HT-29 (cell line): Measurements from ENCODE around the gene CDK15. TPM values are rescaled to one million over a fixed set of nuclear protein-coding genes. Genes with fewer than 3 reads are reported as not detected.

ENCODE experiments used
- DNase-seq: peaks from one replicate; pipeline ENCODE4 v3.0.0-alpha.2; 2015; ENCODE audit warnings: low spot score
- total RNA-seq: library from RNA; depleted of rRNA; stranded (reverse); fragments of >200 nt; shearing (Covaris generic); gene quantifications from 2 replicates; pipeline ENCODE4 v1.2.3, GENCODE V29; 2014

The CDK15 gene
- total RNA-seq, 1 experiment from 2014 or later: not detected

DNA sequence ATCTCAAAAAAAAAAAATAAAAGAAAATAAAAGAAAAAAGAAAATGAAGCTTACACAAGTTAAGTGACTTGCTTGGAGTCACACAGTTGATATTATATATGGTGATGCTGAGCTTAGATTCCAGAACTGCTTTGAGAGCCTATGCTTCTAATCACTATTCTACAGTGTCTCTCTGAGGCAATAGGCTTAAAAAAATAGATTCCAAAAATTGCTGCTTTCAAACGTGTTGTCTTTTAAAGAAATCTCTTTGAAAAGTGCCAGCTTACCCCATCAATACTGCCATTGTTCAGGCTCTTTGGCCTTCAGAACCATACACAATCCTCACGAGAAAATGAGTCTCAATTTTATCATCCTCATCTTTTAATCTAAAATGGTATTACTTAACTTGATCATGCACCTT is 102.6 kb downstream of the CDK15 start:
- no peak for DNase-seq

DNA sequence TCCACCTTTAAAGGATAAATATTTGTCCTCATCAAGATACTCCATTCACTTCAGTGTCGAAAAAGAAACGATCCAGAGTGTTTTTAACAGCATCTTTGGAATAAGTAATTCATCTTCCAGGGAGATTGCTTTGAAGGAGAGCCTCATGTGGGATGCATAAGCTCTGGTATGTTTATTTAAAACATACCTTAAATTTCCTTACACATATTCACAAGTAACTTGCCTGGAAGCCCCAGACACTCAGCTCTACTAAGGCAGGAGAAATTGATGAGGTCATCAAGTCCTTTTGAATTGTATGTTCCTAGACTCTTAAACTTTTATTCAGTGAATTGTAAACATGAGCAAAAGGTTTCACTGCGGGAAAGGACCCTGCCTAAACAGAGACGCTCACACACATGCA is 103.0 kb downstream of the CDK15 start:
- DNase-seq: no peak

DNA sequence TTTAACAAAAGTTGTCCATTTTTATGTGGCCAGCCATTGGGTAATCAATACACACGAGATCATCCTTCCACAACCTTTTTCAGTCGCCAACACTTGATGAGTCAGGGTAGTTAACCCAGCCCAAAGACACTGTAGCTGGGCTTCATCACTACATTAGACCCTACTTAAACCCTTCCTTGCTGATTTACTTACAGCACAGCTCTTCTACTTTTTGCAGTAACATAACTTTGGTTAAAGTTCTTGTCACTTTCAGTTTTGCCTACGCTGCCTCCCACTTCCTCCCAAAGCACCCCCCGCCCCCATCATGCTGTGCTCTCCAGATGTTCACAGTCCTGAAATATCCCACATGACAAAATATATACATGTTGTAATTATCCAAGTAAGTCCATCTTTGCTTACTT is 103.6 kb downstream of the CDK15 start:
- DNase-seq: no peak

DNA sequence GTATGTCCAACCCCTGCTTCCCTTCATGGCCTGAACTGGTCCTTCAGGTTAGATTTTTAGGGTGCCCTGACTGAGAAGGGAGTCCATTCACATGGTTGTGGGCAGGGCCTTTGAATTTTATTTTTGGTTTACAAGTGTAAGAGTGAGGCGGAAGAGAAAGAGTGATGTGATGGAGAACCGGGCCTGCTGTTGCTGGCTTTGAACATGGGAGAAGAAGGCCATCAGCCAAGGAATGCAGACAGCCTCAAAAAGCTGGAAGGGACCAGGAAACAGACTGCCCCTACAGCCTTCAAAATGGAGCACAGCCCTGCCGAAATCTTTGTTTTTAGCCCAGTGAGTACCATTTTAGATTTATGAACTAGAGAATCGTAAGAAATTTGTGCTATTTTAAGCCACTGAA is 105.0 kb downstream of the CDK15 start:
- no peak for DNase-seq

DNA sequence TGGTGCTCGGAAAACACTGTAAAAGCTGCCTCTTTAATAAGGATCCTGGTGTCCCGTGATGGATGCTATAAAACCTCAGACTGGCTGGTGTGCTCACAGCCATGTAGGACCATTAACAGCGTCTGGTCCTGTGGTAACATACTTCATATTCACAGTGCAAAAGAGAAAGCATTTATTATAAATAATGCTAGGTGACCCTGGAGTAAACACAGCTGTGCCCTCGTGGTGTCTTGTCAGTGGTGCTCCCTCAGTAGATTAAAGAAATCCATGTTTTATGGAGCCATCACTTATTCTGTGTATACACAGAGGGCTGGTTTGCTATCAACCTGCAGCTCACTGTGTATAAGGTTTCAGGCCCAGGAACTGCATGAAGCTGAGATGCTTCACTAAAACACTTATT is 106.9 kb downstream of the CDK15 start:
- DNase-seq: no peak

DNA sequence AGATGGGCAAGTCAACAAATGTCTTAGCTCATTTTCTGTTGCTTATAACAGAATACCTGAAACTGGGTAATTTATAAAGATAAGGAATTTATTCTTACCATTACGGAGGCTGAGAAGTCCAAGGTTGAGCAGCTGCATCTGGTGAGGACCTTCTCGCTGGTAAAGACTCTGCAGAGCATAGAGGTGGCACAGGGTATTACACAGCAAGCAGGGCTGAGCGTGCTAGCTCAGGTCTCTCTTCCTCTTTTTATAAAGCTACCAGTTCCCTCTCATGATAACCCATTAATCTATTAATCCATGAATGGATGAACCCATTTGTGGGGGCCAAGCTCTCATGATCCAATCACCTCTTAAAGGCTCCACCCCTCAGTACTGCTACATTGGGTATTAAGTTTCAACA is 109.1 kb downstream of the CDK15 start:
- DNase-seq: no peak

DNA sequence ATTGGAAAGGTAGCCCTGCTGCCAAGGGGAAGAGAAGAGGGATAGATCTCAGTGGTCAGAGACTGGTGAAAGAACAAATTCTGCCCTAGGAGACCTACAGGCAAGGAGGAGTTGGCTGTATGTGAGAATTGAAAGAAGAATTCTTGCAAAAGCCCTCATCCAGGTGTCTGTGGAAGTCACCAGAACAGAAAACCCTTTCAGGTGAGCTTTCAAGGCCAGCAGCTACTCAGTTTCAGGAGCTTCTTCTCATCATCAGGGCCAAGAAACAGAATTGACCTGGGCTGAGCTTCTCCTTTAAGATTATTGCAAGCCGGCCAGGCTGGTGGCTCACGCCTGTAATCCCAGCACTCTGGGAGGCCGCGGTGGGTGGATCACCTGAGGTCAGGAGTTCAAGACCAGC is 110.2 kb downstream of the CDK15 start:
- no peak for DNase-seq

DNA sequence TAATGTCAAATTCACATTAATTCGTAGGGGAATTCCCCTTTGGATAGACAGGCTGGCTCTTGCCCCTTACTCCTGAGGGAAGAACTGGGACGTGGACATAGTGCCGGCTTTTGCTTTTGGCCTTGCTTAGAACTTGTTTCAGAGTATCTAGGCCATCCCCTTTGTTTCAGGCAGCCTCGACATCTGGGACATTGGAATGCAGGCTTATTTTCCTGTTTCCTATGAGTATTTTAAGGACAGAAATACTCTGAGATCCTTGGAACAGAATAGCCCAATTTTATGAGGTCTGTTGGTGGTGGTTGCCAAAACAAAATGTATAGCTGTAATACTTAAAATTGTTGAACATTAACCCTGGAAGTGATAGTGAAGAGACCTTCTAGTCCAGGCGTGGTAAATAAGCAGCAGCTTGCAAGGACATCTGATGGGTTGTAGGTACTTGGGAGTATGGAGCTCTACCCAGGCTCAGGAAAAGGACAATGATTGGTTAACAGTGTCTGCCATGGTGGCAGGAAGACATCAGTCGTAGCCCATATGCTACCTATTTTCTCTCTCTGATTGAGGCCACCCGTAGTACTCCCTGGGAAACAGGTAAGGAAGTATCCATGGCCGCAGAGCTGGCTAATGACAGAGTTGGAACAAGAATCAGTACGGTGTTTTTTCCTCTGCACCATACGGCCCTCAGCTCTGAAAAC is 112.4 kb downstream of the CDK15 start:
- DNase-seq: no peak

DNA sequence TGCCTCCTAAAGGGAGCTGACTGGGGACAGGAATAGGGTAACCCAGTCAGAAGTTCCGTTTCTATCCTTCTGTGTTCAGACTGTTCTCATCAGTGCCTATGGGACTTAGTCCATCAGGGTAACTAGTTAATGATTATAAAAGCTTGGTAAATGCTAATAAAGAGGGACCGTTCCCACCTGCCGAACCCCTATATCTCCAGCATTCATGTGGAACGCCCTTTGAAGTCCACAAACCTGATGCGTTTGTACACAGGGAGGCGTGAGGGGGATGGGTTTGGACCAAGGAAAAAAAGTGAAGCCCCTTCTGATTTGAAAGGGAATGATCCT is 112.9 kb downstream of the CDK15 start:
- no peak for DNase-seq

DNA sequence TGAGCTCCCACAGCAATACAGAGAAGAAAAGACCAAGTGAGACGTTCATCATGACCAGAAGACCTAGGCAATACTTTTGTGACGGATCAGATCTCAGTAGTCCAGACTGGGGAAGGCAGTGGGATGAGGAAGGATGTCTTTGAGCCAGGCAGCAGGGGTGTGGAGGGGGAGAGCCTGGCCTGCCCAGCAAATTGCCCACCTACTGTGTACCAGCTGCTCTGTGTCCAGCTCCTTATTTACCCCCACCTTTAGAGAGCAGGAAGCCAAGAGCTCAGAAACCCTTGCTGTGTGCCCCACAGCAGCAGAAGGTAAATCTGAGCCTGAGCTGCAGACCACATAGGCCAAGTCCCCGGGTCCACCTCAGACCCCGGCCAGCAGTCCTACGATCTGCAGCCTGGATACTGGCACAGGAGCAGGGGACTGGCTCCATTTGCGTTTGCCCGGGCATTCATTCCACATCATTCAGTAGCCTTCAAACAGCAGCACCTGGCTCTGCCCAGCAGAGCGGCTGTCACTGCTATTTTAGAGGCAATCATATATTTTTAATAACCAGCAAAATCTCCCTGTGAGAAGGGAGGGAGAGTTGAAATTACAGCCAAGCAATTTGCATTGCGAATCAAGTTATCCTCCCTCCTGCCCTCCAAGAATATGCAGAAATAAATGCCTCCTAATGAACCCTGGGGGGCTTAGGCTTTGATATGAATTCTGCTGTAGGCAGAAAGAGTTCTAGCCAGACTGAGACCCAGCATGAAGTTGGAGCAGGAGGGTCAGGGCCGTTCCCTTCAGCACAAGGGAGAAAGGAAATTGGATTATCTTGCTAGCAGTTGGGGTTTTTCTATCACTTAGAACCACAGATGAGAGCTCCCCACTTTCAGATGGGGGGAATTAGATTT is 117.3 kb downstream of the CDK15 start:
- no peak for DNase-seq

DNA sequence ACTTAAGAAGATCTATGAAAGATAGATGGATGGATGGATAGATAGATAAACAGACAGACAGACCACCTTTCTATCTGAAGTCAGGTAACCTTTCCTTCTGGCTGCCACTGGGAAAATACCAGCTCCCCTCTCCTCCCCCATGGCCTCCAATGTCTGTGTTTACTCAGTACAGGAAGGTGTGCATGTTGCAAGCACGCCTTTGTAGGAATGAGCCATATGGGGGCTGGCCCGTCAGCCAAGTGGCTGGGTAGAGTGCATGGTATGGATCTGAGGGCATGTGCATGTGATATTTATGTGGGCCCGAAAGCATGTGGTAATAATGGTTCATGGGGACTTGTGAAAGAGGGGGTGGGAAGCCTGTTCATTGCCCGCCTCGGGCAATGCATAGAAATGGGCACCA is 118.1 kb downstream of the CDK15 start:
- DNase-seq: no peak

DNA sequence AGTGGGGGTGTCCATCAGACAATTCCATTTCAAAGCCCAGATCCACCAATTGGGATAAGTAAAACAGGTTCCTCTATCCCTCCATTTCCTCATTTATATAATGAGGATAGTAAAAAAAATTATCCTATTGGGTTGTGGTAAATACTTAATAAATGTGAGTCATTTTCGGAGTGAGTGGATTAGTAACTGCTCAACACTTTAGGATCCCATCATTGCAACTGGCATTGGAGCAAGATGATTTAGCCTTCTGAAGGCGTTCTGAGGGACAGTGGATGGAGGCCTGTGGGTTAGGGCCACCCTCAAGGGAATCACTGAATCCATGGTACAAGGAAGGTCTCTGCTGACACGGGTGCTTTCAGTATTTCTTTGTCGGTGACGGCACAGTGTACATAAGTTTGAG is 118.7 kb downstream of the CDK15 start:
- DNase-seq: no peak

DNA sequence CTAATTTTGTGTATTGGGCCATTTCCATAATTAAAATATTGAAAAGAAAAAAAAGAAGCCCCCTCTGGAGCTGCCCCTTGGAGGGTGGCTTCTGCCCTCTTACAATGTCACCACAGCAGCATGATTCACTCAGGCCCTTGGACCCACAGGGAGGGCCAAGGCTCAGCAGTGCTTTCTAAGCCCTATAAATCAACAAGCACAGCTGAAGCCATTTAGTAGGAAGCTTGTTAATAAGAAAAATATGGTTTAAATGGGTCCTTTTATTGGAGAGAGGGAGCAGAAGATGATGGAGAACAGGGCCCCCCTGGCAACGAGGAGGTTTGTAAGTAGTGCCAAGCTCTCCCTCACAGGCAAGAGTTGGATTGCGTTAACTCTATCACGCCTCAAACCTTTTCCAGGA is 119.7 kb downstream of the CDK15 start:
- no peak for DNase-seq

DNA sequence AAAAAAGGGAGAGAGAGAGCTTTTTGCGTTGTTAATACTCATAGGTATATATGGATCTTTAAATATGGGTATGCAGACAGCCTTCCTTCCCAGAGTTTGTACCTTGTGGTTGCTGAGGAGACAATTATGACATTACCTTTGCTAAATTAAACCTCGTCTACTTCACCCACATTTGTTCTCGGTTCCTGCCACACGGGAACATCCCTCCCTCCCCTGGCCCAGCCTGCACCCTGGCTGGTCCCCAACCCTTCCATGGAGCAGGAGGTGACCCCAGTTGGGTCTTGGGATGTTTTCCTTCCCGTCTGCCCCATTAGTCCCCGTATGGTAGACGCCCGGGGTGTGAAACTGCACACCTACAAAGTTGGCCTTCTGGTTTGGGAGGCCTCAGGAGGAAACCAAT is 122.0 kb downstream of the CDK15 start:
- no peak for DNase-seq

DNA sequence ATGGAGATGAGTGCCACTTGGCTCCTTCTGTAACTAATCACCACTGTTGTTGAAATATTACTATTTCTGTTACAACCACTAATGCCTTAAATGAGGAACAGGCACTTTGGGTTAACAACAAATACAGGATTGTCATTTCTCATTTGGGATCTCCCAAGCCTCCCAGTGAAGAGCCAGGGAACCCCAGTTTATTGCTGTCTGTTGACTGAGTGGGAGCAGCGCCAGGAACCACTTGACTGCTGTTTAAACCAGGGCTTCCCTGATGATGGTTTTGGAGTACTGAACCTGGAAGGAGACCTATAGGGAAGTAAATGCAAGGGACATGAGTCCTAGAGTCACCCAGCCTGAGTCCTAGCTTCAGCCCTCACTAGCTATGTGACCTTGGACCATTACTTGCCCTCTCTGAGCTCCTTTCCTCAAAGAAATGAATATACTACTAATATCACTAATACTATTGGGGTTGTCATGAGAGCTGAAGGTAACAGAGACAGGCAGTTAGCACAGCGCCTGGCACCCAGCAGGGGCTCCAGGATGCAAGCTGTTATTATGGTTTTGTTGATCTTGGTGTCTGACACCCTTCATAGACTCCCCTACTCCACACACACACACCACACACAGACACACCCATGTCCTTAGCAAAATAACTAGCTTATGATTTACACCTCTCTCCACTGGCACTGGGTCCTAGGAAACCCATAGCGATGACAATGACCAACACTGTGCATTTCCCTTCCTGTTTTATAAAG is 123.1 kb downstream of the CDK15 start:
- DNase-seq: no peak

DNA sequence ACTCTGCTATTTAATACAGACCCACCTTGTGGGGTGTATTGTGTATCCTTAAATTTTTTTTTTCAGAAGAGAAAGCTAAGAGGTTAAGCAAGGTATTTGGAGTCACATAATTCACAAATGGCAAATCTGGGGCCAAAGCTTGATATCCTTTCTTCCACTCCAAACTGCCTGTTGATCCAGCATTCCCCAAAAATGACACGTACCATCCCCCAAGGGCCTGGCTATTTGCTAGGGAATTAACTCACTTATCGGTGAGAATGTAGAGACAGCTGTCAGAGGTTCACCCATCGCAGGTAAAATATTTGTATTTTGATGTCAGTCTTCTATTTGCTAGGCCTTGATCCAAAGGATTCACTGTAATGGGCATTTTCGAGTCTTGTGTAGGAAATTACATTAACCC is 123.7 kb downstream of the CDK15 start:
- no peak for DNase-seq

DNA sequence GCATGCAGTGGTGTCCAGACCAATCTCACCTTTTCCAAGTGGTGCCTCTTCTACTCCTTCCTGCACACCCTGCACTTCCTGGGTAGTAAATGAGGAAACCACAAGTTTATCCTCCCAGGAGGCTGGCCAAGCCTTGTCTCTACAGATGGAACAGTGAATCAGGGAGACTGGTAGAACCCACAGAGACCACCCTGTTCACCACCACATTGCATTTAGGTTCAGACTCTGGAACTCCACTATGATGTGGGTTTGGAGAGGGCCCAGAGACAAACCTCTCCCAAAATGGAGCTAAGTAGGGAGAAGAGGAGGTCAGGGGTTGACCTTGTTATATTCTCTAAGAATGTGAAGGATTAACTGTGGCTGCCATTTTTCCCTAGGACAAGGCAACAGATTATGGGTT is 124.5 kb downstream of the CDK15 start:
- DNase-seq: no peak

DNA sequence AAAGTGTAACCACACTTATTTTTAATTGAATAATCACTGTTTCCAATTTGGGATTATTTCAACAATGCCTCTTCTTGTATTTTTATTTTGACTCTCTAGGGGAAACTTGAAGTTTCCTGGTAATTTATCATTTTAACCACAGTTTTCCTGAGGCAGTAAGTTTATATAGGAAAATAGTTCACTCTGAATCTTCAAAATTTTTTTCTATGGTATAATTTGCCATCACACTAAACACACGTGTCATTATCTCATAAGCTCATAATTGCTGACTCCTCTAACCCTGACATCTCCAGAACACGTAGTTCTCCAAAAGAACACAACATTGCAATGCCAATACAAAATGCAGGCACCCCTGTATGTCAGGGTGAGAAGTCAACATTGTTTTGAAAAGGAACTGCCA is 125.1 kb downstream of the CDK15 start:
- DNase-seq: no peak

DNA sequence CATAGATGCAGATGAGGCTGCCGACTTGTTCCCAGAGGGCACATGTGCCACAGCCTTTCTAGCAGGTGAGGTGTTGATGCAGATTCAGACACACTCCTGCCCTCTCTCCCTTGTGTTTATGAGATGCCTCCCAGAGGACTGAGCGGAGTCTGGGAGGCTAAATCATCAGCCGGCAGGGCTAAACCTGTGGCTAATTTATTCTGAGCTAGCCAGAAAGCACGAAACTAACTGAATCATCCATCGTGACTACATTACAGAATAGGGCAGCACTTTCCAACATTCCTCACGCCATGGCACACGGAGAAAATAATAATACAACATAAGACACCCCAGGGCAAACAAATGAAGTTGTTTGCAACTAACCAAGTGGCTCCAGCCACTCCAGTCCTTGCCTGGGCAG is 125.6 kb downstream of the CDK15 start:
- DNase-seq: no peak

DNA sequence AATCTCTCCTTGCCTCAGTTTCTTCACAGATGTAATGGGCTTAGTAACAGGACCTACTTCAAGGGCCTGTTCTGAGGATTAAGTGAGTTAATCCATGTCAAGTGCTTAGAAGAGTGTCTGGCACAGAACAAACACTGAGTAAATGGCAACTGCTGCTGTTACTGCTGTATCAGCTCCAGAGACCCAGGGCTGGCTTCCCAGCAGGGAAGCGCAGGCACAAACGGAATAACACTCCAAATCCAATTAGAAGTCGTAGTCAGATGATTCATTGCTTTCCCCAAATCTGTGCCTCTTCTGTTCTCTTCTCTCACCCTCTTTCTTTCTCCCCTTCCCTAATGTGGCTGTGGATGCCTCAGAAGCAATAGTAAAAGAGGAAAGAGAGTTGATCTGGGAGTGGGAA is 126.2 kb downstream of the CDK15 start:
- no peak for DNase-seq

DNA sequence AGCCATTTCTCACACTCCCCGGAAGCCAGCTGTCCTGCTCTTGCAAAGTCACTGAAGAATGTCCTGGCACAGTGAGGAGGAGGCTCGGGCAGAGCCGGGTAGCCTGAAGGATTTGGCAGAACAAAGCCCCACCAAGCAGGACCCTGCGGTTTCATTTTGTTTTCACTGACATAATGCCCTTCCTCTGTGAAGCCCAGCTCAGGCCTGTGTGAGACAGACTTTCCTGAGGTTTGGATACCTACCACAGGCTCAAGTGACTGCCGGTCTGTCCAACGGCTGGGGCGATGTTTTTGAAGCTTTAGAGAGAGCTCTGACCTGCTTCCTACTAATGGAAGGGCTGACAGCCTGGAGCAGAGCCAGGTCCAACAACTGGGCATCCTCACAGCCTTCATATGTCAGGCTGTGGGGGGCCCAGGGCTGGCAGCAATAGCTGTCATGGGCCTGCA is 127.5 kb downstream of the CDK15 start:
- DNase-seq: no peak

DNA sequence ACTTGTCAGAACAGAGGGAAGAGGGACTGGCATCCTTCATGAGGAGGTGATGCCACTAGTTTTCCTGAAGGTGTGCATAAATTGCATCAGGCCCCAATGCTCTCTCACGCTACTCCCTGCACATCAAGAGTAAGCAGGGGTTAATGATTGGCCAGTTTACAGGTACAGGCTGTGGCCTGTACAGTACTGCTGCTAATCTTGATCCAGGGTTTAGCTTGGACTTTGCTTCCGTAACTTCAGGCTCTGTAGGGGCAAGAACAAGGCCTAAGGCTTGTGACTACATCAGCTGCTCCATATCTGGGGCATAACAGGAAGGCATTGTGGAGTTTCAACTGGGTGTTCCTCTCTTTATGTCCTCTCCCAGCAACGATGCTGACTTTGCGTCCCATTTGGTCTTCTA is 130.5 kb downstream of the CDK15 start:
- DNase-seq: peak; percentile 26

DNA sequence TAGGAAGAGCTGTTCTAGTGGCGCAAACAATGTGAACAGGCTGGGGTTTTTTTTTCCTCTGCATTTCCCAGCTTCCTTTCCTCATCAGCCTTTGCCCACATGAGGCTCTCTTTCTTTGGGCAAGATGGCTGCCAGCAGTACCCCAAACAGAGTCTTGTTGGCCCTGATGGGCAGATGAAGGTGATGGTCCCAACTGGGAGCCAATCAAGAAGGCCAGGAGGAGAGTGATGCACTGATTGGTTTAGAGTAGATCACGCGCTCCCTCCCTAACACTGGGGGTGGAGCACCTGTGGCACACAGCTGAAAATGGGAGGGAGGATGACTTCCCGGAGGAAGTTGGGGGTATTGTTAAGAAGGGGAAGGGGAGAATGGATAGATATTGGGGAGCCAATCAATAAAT is 131.0 kb downstream of the CDK15 start:
- no peak for DNase-seq
